GM15510 (cell line): Measurements from ENCODE around the gene TNFRSF1B.

ENCODE experiments used
- POLR2A ChIP-seq: IDR thresholded peaks from 3 replicates; pipeline ENCODE4 v1.6.1; 2011; ENCODE audit warnings: borderline replicate concordance; ENCODE audit not compliant: insufficient read length; ENCODE audit errors: extremely low read depth

Gene TNFRSF1B

DNA sequence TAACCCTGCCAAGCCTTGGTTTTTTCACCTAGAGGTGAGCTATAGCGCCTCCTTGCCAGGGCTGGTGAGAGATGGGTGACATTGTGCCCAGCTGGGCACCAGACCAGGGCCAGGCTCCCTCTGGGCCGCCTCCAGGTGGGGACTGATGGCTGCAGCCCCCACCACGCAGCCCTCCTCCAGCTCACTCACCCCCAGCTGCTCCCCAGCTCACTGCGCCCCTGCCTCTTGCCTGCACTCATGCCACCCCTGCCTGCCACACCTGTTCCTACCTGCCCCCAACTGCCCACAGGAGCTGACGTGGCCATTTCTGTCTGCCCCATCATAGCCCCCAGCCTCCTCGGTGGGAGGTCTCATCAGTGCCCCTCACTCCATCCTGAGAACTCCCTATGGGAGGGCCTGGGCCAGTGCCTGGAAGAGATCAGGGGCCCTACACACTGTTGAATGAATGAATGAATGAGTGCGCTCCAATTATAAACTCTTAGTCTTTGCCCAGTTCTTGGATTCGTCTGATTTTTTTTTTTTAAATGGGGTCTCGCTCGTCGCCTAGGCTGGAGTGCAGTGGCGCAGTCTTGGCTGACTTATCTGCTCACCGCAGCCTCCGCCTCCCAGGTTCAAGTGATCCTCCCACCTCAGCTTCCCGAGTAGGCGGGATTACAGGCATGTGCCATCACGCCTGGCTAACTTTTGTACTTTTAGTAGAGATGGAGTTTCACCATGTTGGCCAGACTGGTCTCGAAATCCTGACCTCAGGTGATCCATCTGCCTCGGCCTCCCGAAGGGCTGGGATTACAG lies 36.6 kb downstream of the TNFRSF1B start:
- no peak for TF ChIP-seq POLR2A

DNA sequence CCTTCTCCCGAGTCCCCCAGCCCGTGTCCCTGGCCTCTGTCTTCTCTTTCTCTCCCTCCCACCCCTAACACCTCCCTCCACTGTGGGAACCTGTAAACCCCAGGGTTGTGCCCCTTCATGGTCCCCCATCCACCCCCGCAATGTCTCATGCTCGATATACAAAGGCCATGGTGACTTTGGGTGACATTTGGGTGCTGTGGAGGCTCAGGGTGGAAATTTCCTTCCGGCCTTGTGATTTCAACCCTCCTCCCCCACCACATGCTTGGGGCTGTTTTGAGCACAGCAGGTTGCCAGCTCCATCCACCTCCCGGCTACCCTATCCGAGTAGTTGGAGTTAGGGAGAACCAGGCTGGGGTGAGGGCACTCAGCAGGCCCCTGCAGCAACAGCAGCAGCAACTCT lies 37.3 kb downstream of the TNFRSF1B start:
- TF ChIP-seq POLR2A, result no peak

DNA sequence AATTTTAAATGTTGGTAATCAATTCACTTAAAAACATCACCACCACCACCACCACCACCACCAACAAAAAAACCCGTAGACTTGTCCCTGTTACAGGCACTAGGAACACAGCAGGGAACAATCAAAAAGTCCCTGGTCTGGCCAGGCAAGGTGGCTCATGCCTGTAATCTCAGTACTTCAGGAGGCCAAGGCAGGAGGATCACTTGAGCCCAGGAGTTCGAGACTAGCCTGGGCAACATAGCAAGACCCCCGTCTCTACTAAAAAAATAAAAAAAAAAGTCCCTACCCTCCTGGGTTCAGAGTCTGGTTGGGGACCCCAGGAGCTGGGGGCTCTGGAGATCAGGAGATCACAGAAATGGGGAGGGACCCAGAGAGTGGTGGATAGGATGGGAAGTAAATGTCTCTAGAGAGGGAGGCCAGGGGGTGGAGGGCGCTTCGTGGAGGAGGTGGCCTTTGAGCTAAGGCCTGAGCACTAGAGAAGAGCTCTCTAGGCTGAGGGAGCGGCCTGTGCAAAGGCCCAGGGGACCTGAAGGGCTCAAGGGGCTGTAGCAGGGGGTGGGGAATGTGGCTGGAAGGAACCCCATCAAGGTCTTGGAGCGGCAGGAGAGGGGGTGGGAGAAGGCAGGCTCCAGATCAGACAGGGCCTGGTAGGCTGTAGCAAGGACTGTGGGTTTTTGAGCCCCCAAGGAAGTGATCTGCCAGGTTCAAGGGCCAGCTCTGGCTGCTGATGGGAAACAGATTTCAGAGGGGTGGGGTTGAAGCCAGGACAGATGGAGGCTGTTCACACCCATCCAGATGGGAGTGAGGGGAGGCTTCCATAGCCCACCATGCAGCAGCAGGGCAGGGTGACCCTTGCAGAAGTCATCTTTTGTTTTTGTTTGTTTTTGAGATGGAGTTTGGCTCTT lies 38.2 kb downstream of the TNFRSF1B start:
- TF ChIP-seq POLR2A, result no peak

DNA sequence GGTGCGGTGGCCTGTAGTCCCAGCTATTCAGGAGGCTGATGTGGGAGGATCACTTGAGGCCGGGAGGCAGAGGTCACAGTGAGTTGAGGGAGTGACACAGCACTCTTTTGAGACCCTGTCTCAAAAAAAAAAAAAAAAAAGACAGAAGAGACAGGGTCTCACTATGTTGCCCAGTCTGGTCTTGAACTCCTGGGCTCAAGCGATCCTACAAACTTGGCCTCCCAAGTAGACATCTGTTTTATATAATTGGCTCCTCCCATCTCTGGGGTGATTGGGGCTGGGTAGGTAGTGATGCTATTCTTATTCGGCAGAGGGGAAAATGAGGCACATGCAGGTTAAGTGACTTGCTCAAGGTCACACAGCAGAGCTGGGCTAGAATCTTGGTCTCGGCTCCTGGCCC lies 39.4 kb downstream of the TNFRSF1B start:
- TF ChIP-seq POLR2A, result no peak

DNA sequence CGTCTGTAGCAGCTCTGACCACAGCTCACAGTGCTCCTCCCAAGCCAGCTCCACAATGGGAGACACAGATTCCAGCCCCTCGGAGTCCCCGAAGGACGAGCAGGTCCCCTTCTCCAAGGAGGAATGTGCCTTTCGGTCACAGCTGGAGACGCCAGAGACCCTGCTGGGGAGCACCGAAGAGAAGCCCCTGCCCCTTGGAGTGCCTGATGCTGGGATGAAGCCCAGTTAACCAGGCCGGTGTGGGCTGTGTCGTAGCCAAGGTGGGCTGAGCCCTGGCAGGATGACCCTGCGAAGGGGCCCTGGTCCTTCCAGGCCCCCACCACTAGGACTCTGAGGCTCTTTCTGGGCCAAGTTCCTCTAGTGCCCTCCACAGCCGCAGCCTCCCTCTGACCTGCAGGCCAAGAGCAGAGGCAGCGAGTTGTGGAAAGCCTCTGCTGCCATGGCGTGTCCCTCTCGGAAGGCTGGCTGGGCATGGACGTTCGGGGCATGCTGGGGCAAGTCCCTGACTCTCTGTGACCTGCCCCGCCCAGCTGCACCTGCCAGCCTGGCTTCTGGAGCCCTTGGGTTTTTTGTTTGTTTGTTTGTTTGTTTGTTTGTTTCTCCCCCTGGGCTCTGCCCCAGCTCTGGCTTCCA lies 40.1 kb downstream of the TNFRSF1B start:
- TF ChIP-seq POLR2A, result no peak

DNA sequence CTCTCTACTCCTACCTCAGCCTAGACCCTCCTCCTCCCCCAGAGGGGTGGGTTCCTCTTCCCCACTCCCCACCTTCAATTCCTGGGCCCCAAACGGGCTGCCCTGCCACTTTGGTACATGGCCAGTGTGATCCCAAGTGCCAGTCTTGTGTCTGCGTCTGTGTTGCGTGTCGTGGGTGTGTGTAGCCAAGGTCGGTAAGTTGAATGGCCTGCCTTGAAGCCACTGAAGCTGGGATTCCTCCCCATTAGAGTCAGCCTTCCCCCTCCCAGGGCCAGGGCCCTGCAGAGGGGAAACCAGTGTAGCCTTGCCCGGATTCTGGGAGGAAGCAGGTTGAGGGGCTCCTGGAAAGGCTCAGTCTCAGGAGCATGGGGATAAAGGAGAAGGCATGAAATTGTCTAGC lies 41.5 kb downstream of the TNFRSF1B start:
- TF ChIP-seq POLR2A, result no peak

GRCh38 chr1:12208764-12209494 lies 42.1 kb downstream of the TNFRSF1B start:
- peak; percentile 29 for TF ChIP-seq POLR2A

GRCh38 chr1:12209495-12209832 lies 42.7 kb downstream of the TNFRSF1B start:
- no peak for TF ChIP-seq POLR2A

- no peak for TF ChIP-seq POLR2A
Observed at GRCh38 chr1:12215118-12215961, 48.5 kb downstream of the TNFRSF1B start.

GRCh38 chr1:12219800-12220199 lies 53.0 kb downstream of the TNFRSF1B start:
- no peak for TF ChIP-seq POLR2A

- no peak for TF ChIP-seq POLR2A
Observed at GRCh38 chr1:12220890-12221289, 54.1 kb downstream of the TNFRSF1B start.

DNA sequence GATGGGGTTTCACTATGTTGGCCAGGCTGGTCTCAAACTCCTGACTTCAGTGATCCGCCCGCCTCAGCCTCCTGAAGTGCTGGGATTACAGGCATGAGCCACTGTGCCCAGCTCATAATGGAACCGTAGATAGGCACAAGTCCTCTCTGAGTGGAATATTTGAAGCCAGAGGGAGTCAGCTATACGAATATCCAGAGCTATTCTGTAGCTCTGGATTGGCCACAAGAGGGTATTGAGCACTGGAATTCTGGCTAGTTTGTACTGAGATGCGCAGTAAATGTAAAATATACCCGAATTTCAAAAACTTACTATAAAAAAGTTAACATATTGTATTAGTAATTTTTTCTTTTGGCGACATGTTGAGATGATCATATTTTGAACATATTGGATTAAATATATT lies 62.2 kb downstream of the TNFRSF1B start:
- TF ChIP-seq POLR2A, result no peak

DNA sequence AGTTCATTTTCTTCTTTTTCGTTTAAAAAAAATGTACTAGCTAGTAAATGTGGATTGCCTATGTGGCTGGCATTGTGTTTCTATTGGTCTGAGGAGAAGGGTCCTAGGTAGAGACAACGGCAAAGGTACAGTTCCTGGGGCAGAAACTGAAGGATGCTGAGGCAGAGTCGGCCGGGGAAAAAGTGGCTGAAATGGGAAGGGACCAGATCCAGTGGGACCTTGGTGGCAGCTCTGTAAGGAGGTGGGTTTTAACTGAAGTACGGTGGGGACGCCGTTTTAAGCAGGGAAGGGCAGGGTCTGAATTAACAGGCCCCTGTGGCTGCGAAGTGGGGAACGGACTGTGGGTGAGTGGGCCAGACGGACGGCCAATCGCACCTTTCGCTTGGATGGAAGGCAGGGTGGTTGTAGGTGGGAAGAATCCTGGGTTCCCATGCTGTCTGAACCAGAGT lies 62.6 kb downstream of the TNFRSF1B start:
- TF ChIP-seq POLR2A, result no peak
